Cerebellar nuclear complex (tissue), 1 donor: ENCODE measurements around the gene CACNA1D.

Experiments used
- DNase-seq, 2 experiments: peaks; one replicate each; lab custom pipeline; 2025; lab: John Stamatoyannopoulos, UW

Gene CACNA1D

DNA sequence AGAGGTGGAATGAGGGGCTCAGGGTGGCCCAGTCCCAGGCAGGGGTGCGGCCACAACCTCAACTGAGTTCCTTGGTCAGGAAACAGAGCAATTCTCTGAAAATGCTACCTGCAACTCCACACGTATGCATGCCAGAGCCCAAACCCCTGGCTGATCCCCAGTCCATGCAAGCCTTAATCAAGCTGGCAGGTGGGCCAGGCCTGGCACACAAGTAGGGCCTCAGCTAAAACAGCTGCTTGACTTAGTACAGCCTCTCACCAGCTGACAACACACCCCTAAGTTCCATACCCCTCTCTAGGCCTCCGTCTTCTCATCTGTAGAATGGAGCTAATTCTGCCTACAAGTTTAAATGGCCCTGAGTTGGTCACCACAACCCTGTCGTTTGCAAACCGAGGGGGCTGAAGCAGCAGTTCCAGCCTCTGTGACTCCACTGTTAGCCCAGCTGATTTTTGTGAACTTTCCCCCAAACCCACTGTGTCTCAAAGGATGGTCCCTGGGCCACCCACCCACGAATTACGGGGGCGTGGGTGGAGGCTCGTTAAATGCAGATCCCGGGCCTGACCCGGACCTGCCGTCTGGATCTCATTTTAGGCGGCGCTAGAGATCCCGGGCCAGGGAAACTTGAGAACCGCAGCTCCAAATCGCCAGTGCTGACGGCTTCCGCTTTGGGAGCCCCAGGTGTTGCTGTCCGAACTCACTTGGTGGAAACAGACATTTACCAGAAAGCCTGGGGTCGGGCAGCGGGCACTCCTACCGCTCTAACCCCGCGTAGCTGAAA lies 350.9 kb downstream of the CACNA1D start:
- peak in 1 of 2 experiments; percentile 9 for DNase-seq

DNA sequence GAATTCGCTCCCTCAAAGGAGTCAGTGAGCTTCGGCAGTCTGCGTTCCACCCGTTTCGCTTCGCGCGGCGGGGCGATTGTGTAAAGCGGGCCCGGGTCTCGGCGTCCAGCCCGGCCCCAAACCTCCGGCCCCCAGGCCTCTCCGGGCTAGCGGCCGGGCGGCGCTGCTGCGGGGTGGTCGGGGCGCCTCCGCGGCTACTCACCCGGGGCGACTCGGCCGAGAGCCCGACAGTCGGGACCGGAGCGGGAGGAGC lies 351.4 kb downstream of the CACNA1D start:
- no peak for DNase-seq

DNA sequence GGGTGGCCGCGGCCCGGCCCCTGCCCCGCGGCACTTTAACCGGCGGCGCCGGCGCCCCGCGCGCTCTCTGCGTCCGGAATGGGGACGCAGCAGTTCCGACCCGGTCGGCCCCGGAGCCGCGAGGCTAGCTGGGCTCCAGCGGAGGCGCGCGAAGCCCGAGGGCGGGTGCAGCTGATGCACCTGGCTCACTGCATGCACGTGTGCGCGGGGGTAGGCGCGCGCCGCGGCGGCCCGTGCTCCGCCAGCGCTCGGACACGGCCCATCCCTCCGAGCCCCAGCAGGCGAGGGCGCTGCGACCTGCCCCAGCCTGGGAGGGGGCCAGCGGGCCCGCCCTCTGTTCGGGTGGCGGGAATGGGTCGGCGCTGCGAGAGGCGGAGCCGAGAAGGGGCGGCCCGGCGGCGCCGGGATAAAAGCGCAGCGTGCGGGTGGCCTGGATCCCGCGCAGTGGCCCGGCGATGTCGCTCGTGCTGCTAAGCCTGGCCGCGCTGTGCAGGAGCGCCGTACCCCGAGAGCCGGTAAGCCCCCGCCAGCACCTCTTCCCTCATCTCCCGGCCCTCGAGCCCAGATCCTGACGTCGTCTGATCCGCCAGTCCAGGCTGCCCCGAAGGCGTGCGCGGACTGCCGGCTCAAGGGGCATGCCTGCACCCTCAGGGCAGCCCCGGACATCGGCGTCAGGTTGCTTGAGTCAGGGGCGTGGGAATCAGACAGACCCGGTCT lies 351.9 kb downstream of the CACNA1D start, which contains the start of the genes CHDH and IL17RB:
CHDH (minus strand) TSS at position 286 of the 717 bp plus-strand sequence. CDS start 22,411 bp downstream, outside the sequence.
IL17RB (plus strand) TSS at position 435 of the 717 bp plus-strand sequence; CDS start at position 456, 21 bp downstream.
- no peak for DNase-seq

DNA sequence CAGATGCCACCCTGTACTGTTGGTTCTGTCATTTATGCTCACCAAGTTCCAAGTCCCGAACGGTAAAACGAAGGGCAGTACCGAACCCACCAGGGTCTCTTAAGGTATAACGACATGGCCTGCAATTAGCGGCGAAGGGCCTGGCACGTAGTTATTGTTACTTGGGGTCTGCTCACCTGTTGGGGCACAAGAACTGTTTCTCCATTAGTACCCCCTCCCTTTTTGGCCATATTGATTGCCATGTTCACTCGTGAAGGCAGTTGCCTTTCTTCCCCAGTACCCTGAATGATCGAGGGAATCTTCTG lies 352.4 kb downstream of the CACNA1D start:
- DNase-seq = no peak

DNA sequence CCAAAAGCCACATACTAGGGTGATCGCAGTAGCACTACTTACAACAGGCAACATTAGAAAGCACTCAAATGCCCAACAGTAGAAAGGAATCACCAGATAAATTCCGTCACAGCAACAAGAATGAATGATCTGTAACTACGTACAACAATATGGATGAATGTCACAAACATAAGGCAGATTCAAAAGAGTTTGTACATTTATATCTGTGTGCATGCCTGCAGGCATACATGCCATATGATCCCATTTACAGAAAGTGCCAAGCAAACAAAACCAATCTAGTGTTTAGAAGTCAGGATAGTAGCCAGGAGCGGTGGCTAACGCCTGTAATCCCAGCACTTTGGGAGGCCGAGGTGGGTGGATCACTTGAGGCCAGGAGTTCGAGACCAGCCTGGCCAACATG lies 355.5 kb downstream of the CACNA1D start:
- no peak for DNase-seq

DNA sequence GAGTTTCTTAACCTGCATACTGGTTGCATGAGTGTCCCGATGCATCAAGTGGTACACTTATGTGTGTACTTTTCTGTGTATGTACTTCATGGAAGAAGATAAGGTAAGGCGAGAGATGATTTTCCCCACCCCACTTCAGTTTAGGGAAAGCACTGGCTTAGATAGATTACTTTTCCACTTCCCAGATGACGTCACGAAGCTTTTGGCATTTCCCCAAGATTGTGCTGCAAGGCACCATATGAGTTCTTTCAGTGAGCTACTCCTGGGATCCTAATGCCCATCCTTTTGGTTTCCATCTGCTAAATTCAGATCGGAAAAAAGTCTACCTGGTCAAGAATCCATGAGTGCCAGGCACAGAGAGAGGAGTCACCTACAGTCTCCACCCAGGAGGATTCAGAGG lies 356.5 kb downstream of the CACNA1D start:
- no peak for DNase-seq

DNA sequence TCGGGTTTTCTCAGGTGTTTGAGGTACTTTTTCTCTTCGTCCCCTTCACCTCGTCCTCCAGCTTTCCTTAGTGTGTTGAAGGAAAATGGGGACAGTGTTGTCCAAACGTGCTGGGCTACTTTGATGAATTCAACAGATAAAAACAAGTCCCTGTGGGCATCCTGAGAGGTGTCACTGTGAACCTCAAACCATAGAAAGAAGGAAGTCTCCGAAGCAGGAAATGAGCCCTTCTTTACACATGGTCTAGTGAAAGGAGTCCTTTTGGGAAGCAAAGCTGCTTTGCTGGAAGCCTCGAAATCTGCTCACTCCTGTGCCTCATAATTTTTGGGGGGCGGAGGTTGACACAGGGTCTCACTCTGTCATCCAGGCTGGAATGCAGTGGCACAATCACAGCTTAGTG lies 362.6 kb downstream of the CACNA1D start:
- DNase-seq = no peak

DNA sequence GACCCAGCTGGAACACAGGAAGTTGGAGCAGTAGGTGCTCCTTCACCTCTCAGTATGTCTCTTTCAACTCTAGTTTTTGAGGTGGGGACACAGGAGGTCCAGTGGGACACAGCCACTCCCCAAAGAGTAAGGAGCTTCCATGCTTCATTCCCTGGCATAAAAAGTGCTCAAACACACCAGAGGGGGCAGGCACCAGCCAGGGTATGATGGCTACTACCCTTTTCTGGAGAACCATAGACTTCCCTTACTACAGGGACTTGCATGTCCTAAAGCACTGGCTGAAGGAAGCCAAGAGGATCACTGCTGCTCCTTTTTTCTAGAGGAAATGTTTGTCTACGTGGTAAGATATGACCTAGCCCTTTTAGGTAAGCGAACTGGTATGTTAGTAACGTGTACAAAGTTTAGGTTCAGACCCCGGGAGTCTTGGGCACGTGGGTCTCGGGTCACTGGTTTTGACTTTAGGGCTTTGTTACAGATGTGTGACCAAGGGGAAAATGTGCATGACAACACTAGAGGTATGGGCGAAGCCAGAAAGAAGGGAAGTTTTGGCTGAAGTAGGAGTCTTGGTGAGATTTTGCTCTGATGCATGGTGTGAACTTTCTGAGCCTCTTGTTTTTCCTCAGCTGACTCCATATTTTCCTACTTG lies 363.8 kb downstream of the CACNA1D start:
- DNase-seq = no peak

DNA sequence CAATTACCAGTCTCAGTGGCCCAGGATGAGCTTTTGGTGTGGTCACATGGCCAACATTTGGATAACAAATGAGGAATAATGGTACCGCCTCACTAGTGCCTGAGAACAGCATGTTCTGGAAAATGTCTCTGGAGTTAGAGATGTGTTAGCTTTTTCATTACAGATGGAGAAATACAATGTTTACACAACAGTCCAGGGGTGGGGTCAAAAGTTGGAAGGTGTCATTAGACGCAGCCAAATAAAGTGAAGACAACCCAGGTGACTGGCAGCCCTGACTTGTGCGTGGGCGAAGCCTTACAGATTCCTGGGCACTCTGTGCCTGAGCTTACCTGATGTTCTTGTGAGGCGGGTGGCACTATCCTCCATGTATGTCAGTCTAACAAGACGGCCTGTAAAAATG lies 364.8 kb downstream of the CACNA1D start:
- no peak for DNase-seq

DNA sequence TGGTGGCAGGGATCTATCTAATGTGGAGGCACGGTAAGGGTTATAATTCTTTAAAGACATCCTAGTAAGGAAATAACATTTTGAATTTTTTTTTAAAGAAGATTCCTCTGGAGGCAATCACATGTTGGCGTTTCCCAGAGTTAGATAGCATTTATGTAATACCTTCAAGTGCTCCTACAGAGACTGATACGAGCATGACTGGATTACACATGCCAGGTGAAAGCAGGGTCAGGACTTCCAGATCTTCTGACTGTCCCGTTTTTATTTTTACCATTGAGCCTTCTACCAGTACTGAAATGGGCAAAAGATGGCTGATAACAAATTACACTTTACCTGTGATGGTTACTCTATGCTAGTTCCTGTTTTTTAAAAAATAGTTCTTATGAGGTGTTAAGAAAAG lies 365.8 kb downstream of the CACNA1D start:
- no peak for DNase-seq

DNA sequence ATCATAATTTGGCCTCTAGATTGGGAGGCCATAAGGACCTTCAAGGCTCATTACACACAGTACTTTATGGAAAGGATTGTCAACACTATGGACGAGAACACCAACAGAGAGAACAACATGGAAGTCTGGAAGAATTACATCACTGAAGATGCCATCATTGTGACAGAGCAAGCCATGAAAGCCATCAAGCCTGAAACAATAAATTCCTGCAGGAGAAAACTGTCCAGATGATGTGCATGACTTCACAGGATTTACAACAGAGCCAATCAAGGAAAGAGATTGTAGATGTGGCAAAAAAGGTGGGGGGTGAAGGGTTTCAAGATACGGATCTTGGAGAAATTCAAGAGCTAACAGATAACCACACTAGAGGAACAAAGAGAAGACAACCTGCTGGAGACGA lies 367.8 kb downstream of the CACNA1D start:
- DNase-seq = no peak

DNA sequence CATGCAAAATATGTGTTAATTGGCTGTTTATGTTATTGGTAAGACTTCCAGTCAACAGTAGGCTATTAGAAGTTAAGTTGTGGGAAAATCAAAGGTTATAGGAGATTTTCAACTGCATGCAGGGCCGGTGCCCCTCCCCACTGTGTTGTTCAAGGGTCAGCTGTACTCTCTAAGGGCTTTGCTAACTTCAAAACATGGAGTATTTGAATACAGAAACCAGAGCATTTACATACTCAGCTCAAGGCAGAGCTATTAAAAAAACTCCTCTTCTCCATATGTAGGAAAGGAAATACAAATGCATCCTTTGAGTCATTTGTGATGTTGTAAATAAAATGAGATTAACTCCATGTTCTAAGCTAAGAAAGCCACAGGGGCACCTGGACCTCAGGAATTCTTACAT lies 368.7 kb downstream of the CACNA1D start:
- no peak for DNase-seq
